NCI-H2227 (cell line): ENCODE results near the gene CCDC152.

Source experiments
- DNase-seq: peaks from one replicate; lab custom pipeline; 2025; ENCODE audit not compliant: unreplicated experiment; lab: John Stamatoyannopoulos, UW

CCDC152 gene, protein sequence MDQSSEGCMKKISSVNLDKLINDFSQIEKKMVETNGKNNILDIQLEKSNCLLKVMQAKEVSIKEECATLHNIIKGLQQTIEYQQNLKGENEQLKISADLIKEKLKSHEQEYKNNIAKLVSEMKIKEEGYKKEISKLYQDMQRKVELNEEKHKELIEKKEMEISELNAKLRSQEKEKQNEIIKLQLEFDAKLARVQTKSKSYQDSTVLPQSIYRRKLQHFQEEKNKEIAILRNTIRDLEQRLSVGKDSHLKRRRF

GRCh38 chr5:42756606-42757601 lies at the start of gene CCDC152:
Gene CCDC152 (plus strand): TSS chr5:42756818. CDS start chr5:42759122, 2,304 bp downstream.
- DNase-seq = peak; percentile 93

DNA sequence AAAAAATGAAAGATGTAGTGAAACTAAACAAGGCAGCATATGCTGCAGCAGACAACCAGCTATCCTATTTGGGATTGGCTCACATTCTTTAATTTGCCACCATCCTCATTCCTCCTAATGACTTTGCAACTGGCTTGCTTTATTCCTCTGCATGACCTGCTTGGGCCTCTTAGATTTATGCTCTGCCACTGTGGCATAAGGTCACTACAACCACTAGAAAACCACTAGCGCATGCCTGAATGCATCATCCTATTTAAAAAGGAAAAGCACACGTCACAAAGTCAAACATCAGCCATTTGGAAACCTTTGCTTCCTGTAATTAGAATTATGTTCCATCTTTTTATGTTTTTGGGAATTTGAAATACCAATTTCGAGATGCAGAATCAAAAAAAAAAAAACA lies 40.8 kb upstream of the CCDC152 start:
- DNase-seq = no peak

- DNase-seq = no peak
Observed at GRCh38 chr5:42718591-42718990, 38.0 kb upstream of the CCDC152 start.

- no peak for DNase-seq
Observed at GRCh38 chr5:42719034-42719433, 37.6 kb upstream of the CCDC152 start.

DNA sequence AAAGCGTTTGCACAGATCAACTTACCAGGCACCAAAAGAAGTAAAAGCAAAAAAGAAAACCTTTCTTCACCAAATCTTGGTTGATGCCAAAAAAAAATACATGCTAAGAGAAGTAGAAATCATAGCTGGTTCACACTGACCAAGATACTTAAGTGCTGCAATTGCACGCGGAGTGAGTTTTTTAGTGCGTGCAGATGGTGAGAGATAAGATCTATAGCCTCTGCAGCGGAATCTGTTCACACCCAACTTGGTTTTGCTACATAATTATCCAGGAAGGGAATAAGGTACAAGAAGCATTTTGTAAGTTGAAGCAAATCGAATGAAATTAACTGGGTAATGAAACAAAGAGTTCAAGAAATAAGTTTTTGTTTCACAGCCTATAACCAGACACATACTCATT lies 36.4 kb upstream of the CCDC152 start:
- DNase-seq = no peak

DNA sequence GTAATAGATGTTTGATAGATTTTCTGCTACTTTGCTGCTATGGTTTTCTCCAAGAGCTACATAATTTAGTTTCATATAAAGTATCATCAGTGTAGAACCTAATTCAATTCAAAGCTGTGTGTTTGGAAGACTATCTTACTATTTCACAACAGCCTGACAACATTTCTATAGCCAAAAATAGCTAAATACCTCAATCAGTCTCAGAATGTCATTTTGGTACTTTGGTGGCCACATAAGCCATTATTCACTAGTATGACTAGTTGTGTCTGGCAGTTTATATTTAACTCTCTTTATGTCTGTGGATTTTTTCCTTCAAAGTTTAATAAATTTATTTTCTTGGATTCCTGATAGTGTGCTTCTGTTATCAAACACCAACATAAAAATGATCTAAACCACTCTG lies 35.1 kb upstream of the CCDC152 start:
- no peak for DNase-seq

DNA sequence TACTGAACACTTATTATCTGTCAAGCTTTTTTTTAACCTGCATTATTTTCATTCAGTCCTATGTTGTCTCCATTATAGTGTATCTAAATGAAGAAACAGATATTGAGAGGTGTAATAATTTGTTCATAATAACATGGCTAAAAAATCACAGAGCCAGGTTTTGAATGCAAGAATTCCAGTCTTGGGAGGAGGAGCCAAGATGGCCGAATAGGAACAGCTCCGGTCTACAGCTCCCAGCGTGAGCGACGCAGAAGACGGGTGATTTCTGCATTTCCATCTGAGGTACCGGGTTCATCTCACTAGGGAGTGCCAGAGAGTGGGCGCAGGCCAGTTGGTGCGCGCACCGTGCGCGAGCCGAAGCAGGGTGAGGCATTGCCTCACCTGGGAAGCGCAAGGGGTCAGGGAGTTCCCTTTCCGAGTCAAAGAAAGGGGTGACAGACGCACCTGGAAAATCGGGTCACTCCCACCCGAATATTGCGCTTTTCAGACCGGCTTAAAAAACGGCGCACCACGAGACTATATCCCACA lies 22.0 kb upstream of the CCDC152 start:
- peak; percentile 27 for DNase-seq

DNA sequence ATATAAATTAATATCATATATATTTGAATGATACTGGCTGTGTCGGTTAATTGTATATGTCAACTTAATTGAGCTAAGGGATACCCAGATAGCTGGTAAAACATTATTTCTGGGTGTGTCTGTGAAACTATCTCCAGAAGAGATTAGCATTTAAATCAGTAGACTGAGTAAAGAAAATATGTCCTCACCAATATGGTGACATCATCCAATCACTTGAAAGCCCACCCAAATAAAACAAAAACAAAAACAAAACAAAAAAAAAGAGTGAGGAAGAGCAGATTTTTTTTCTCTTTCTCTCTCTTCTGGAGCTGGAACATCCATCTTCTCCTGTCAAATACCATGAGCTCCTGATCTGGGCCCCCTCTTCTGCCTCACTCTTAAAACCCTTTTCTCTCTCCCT lies 15.7 kb upstream of the CCDC152 start:
- no peak for DNase-seq

- no peak for DNase-seq
Observed at GRCh38 chr5:42745426-42745825, 11.2 kb upstream of the CCDC152 start.

- no peak for DNase-seq
Observed at GRCh38 chr5:42745856-42746255, 10.8 kb upstream of the CCDC152 start.

GRCh38 chr5:42749020-42749419 lies 7.6 kb upstream of the CCDC152 start:
- no peak for DNase-seq

DNA sequence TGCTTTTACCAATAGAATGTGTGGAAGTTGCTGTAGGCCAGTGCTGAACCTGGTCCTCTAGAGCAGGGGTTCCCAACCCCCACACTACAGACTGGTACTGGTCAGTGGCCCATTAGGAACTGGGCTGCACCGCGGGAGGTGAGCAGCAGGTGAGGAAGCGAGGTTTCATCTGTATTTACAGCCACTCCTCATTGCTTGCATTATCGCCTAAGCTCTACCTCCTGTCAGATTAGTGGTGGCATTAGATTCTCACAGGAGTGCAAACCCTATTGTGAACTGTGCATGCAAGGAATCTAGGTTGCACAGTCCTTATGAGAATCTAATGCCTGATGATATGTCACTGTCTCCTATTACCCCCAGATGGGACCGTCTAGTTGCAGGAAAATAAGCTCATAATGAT lies 6.1 kb upstream of the CCDC152 start:
- no peak for DNase-seq

DNA sequence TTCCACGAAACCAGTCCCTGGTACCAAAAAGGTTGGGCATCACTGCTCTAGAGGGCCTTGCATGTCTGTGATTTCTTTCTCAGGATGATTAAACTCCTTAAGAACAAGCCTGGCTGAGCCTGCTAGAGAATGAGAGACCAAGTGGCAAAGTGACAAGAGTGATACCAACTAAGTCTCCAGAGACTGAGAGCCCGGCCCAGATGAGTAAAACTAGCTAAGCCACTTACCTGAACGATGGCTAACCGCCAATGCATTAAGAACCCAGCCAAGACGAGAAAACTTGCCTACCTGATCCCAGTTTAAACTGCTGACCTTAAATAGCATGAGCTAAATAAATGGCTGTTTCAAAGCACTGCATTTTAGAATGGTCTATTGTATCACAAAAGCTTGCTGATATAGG lies 5.6 kb upstream of the CCDC152 start:
- DNase-seq = no peak

GRCh38 chr5:42753099-42753498 lies 3.5 kb upstream of the CCDC152 start:
- no peak for DNase-seq

DNA sequence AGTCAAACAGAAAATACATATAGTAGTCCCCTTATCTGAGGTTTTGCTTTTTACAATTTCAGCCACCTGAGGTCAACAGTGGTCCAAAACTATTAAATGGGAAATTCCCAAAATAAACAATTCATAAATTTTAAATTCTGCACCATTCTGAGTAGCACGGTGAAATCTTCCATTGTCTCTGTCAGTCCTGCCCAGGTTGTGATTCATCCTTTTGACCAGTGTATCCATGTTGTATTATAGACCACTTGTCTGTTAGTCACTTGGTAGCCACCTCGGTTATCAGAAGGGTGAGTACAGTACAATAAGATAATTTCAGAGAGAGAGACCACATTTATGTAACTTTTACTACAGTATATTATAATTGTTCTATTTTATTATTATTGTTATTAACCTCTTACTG lies 2.8 kb downstream of the CCDC152 start:
- DNase-seq = no peak

DNA sequence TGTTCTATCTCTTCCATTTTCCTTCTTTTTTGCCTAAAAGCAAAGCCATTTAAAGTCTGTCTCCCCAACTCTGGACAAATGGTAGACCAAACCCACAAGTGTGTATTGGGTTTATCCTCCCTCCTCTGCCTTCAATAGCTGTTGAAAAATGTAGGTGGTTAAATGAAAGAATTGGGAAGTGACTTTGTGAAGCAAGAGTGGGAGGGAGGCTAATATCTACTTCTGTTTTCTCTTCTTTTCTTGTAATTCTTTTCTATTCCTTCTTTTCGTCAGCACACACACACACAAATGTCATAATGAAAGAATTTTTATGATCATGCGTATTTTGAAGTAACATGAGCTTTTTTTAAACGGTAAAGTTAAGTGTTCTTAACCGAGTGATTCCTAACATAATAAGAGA lies 3.8 kb downstream of the CCDC152 start:
- no peak for DNase-seq

- no peak for DNase-seq
Observed at GRCh38 chr5:42761791-42762190, 5.2 kb downstream of the CCDC152 start.

DNA sequence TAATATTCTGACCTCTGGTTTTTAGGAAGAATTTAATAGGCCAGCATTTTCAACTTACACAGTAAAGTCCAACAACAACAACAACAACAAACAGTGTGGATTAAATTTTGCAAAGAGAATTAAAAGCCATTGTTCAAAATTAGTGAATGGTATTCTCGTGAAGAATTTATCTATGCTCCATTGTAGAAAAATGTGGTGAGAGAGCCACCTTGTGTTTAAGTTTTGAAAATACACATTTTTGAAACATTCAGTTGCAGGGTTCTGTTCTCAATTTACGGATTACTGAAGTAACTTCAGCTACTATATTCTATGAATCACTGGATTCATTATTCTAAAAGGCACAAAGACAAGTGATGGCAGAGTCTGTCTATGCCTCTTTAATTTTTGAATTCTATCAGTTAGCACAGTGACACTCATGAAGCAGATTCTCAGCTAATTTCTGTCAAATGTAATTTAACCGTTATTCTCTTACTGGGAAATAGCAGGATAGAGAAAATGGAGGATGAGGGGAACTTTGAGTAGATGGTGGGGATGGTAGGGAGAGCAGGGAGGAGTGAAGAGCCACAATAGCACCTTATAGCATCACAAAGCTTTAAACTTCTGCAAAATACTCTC lies 11.0 kb downstream of the CCDC152 start:
- DNase-seq = peak; percentile 51

DNA sequence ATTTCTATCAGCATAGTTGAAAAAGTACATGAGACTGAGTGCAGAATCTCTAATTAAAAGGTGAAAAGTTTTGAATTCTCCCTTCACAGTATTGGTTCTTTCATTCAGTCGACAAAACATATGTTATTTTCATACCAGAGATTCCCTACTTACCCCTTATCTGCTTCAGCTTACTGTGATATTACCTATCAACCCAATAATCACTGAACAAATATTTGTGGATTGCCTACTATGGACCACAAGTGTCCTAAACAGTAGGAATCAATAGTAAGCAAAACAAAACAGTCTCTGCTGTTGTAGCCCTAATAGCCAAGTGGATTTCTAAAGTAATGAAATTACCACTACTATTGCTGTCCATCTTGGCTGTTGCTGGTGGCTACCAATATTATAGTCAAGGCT lies 11.5 kb downstream of the CCDC152 start:
- DNase-seq = no peak

GRCh38 chr5:42770003-42770402 lies 13.4 kb downstream of the CCDC152 start:
- no peak for DNase-seq

DNA sequence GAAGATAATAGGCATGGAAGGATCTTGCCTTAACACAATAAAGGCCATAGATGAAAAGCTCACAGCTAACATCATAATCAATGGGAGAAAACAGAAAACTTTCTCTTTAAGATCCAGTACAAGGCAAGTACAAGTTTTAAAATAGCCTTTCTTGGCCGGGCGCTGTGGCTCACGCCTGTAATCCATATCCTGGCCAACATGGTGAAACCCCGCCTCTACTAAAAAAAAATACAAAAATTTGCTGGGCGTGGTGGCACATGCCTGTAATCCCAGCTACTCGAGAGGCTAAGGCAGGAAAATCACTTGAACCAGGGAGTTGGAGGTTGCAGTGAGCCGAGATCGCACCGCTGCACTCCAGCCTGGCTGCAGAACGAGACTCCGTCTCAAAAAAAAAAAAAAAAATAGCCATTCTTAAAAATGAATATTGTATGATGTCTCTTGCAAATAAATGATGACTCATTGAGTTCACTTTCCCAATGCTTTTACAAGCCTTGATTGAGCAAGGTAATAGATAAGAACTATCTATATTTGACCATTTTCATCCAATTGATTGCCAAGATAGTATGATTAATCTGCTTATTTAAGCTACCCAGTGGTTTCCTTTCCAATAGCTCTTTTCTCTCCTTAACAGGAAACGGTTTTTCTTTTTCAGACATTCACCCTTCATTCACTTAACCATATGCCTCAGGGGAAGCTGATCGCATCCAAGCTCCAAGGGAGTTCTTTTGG lies 15.8 kb downstream of the CCDC152 start:
- no peak for DNase-seq
